ENCODE results near the gene KLHL21. TPM values are rescaled to one million over a fixed set of nuclear protein-coding genes. Genes with fewer than 3 reads are reported as not detected.
A peak's percentile ranks its signal among the peaks of the same experiment; 100 is the strongest.

The KLHL21 gene
- total RNA-seq, 1 experiment from 2014 or later: 27.5 TPM

DNA sequence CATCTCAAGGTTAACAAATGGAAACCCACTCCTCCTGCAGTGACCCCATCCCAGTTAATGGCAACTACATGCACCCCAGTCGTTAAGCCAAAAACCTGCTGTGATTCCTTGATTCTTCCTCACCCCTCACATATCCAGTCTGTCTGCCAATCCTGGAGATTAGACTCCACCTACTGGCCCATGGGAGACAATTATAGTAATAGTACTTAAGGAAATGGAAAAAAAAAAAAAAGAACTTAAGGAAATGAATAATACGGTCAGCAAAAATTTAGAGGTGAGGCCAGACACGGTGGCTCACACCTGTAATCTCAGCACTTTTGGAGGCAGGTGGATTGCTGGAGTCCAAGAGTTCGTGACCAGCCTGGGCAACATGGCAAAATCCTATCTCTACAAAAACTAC, 55.4 kb downstream of the KLHL21 start:
- POLR2A ChIA-PET: no interaction called here

More for the DNA sequence above, 55.4 kb downstream of the KLHL21 start:
- intact Hi-C loops (cut with micrococcal nuclease): loop anchor here (1.0 kb wide), 1 partner anchor 94 kb away; no protein-coding TSS in a partner anchor
- no TSS peak for BruUV-seq (replicated peaks)
- H3K27me3 ChIP-seq (ENCODE audit: insufficient read depth, low read length): no peaks in the 10 kb centered on the region
- CTCF ChIA-PET: no interaction called here
- ATAC-seq (peak; percentile 53; the same call in 1 of the 2 replicates), DNase-seq (ENCODE audit: low read depth, low spot score) (peak; percentile 13)
- H4K20me1 ChIP-seq (ENCODE audit: insufficient read depth): peaks cover 12% of the 10 kb centered on the region; the same call in 1 of the 2 replicates
- H3K27ac ChIP-seq (ENCODE audit: low read depth, low read length): no peak overlapping the region
- no peak overlapping the region for H3K4me3 ChIP-seq (replicated peaks in 1 of 2; ENCODE audit: low read depth in 1 of 2, low read length in 2 of 2)
- H3K4me1 ChIP-seq (ENCODE audit: control insufficient read depth in 1 of 2, insufficient read depth in 2 of 2, low read length in 2 of 2): no peaks in the 10 kb centered on the region
- TF ChIP-seq, protein P1, sequence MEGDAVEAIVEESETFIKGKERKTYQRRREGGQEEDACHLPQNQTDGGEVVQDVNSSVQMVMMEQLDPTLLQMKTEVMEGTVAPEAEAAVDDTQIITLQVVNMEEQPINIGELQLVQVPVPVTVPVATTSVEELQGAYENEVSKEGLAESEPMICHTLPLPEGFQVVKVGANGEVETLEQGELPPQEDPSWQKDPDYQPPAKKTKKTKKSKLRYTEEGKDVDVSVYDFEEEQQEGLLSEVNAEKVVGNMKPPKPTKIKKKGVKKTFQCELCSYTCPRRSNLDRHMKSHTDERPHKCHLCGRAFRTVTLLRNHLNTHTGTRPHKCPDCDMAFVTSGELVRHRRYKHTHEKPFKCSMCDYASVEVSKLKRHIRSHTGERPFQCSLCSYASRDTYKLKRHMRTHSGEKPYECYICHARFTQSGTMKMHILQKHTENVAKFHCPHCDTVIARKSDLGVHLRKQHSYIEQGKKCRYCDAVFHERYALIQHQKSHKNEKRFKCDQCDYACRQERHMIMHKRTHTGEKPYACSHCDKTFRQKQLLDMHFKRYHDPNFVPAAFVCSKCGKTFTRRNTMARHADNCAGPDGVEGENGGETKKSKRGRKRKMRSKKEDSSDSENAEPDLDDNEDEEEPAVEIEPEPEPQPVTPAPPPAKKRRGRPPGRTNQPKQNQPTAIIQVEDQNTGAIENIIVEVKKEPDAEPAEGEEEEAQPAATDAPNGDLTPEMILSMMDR (IDR thresholded peaks at IDR 0.05 in 2 of 3, conservative IDR thresholded peaks at IDR 0.05 in 1 of 3; ENCODE audit: borderline replicate concordance in 1 of 3, insufficient read depth in 1 of 3, low read depth in 2 of 3, low read length in 2 of 3): peak in 1 of 3 experiments; percentile 21; a peak in 2 of 6 replicates
- peak; percentile 44 for TF ChIP-seq RAD21 (IDR thresholded peaks at IDR 0.05; ENCODE audit: low read depth)
- TF ChIP-seq POLR2AphosphoS5 (IDR thresholded peaks at IDR 0.05; ENCODE audit: low read depth, low read length): no peak
- TF ChIP-seq ZBTB33 (IDR thresholded peaks at IDR 0.05; ENCODE audit: extremely low read depth, insufficient replicate concordance, low read length): no peak
- no peak overlapping the region for H3K9ac ChIP-seq (ENCODE audit: low read length)
- H2AFZ ChIP-seq (ENCODE audit: low read depth, low read length, poor library complexity, severe bottlenecking): no peak overlapping the region
- no peaks in the 10 kb centered on the region for H3K9me3 ChIP-seq (ENCODE audit: control insufficient read depth in 1 of 2, insufficient read depth in 1 of 2, low read depth in 1 of 2, low read length in 2 of 2)
- H3K36me3 ChIP-seq (ENCODE audit: control insufficient read depth in 1 of 2, insufficient read depth in 2 of 2, low read length in 2 of 2): peaks cover 38 to 51% of the 10 kb centered on the region in 2 experiments
- H3K79me2 ChIP-seq (ENCODE audit: insufficient read depth, low read length): peaks cover 54% of the 10 kb centered on the region
- RAD21 ChIA-PET (ENCODE audit: low non-redundant PET in 1 of 2, low total read pairs in 2 of 2, uncharacterized antibody in 2 of 2, unreplicated experiment in 2 of 2): no interaction called here
- no peak overlapping the region for H3K4me2 ChIP-seq (ENCODE audit: low read length)
- no peaks in the 10 kb centered on the region for H3K9me2 ChIP-seq (ENCODE audit: insufficient read depth)
